GM23248 (cell line): ENCODE results near the gene GTF3C2.

Experiments used
- EZH2 ChIP-seq: fragments of 200-600 bp; sonication (generic); IDR thresholded peaks from 2 replicates; pipeline ENCODE4 v1.6.1; 2018; ENCODE audit warnings: antibody characterized with exemption, mild to moderate bottlenecking; ENCODE audit not compliant: insufficient read depth, poor library complexity, severe bottlenecking
- EZH2phosphoT487 ChIP-seq: fragments of 200-600 bp; sonication (generic); IDR thresholded peaks from 2 replicates; pipeline ENCODE4 v1.6.1; 2018; ENCODE audit warnings: antibody characterized with exemption, moderate library complexity, mild to moderate bottlenecking, low read depth; ENCODE audit not compliant: insufficient read depth

GRCh38 chr2:27303093-27304025, 53.2 kb downstream of the GTF3C2 start:
- TF ChIP-seq EZH2 = no peak
- no peak for TF ChIP-seq EZH2phosphoT487
